SU-DHL-6 (cell line): ENCODE measurements around the gene SCLY.

Experiments
- EZH2phosphoT487 ChIP-seq: fragments of 200-600 bp; sonication (generic), shearing (Covaris generic); conservative IDR thresholded peaks from 2 replicates; pipeline ENCODE4 v1.6.1; 2018; ENCODE audit warnings: mild to moderate bottlenecking, antibody characterized with exemption, low read length, moderate library complexity, mixed read lengths
- TF ChIP-seq, protein P1 (sequence below): fragments of 200-600 bp; sonication (generic); IDR thresholded peaks from one replicate; pipeline ENCODE4 v1.5.1; 2017; ENCODE audit warnings: antibody characterized with exemption, mild to moderate bottlenecking, low read length, moderate library complexity; ENCODE audit not compliant: insufficient read depth, poor library complexity, severe bottlenecking

DNA sequence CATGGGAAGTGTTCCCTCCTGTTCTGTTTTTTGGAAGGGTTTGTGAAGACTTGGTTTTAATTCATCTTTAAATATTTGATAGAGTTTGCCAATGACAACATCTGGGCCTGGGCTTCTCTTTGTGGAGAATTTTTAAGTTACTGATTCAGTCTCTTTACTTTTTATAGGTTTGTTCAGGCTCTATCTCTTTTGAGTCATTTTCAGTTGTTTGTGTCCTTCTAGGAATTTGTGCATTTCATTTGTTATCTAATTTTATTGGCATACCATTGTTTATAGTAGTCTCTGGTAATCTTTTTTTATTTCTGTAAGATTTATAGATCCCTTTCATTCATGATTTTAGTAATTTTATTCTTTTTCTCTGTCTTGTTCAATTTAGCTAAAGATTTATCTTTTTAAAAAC lies 14.6 kb downstream of the SCLY start:
- no peak for TF ChIP-seq EZH2phosphoT487
- TF ChIP-seq, protein P1, sequence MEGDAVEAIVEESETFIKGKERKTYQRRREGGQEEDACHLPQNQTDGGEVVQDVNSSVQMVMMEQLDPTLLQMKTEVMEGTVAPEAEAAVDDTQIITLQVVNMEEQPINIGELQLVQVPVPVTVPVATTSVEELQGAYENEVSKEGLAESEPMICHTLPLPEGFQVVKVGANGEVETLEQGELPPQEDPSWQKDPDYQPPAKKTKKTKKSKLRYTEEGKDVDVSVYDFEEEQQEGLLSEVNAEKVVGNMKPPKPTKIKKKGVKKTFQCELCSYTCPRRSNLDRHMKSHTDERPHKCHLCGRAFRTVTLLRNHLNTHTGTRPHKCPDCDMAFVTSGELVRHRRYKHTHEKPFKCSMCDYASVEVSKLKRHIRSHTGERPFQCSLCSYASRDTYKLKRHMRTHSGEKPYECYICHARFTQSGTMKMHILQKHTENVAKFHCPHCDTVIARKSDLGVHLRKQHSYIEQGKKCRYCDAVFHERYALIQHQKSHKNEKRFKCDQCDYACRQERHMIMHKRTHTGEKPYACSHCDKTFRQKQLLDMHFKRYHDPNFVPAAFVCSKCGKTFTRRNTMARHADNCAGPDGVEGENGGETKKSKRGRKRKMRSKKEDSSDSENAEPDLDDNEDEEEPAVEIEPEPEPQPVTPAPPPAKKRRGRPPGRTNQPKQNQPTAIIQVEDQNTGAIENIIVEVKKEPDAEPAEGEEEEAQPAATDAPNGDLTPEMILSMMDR, result no peak
